ENCODE results near the gene TNFRSF19.
"Not testable (repeated sequence)": the region's sequence is repeated elsewhere in the genome, so short reads cannot be mapped to it uniquely, and the experiment has no call there.

DNA sequence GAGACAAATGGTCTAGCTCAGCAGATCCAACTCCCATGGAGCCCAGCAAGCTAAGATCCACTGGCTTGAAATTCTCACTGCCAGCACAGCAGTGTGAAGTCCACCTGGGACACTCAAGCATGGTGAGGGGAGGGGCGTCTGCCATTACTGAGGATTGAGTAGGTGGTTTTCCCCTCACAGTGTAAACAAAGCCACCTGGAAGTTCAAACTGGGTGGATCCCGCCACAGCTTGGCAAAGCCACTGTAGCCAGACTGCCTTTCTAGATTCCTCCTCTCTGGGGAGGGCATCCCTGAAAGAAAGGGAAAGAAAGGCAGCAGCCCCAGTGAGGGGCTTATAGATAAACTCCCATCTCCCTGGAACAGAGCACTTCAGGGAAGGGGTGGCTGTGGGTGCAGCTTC, 24.1 kb downstream of the TNFRSF19 start:
- TF ChIP-seq, protein P1, sequence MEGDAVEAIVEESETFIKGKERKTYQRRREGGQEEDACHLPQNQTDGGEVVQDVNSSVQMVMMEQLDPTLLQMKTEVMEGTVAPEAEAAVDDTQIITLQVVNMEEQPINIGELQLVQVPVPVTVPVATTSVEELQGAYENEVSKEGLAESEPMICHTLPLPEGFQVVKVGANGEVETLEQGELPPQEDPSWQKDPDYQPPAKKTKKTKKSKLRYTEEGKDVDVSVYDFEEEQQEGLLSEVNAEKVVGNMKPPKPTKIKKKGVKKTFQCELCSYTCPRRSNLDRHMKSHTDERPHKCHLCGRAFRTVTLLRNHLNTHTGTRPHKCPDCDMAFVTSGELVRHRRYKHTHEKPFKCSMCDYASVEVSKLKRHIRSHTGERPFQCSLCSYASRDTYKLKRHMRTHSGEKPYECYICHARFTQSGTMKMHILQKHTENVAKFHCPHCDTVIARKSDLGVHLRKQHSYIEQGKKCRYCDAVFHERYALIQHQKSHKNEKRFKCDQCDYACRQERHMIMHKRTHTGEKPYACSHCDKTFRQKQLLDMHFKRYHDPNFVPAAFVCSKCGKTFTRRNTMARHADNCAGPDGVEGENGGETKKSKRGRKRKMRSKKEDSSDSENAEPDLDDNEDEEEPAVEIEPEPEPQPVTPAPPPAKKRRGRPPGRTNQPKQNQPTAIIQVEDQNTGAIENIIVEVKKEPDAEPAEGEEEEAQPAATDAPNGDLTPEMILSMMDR (IDR thresholded peaks at IDR 0.05 in 4 of 5, conservative IDR thresholded peaks at IDR 0.05 in 1 of 5), result not testable (repeated sequence)
- TF ChIP-seq POLR2A (IDR thresholded peaks at IDR 0.05), result not testable (repeated sequence)
